MCF 10A (cell line): ENCODE measurements around the gene ASF1B. TPM values are rescaled to one million over a fixed set of nuclear protein-coding genes. Genes with fewer than 3 reads are reported as not detected.
"Not testable (repeated sequence)": the region's sequence is repeated elsewhere in the genome, so short reads cannot be mapped to it uniquely, and the experiment has no call there.

Experiments used
- Bru-seq: library from RNA; stranded (reverse); fragments of 400-500 nt; gene quantifications from one replicate; lab custom pipeline; 2021; lab: Mats Ljungman, UMichigan
- BruChase-seq, 2 experiments: library from RNA; stranded (reverse); fragments of 400-500 nt; gene quantifications; one replicate each; lab custom pipeline; 2021; lab: Mats Ljungman, UMichigan
- BruUV-seq: library from RNA; stranded (reverse); fragments of 400-500 nt; replicated peaks from 2 replicates; lab custom pipeline; 2021; lab: Mats Ljungman, UMichigan
- CTCF ChIA-PET: fragments of 300-600 bp; sonication (Branson Sonifier 250); formaldehyde crosslinking; extraction: SDS; loops from one replicate; lab custom pipeline; 2021; ENCODE audit warnings: antibody characterized with exemption, inconsistent platforms; lab: Yijun Ruan, JAX
- POLR2A ChIA-PET: fragments of 300-600, 350-650 bp; sonication (Branson Sonifier 250); formaldehyde crosslinking; extraction: SDS; loops from one replicate; lab custom pipeline; 2020; ENCODE audit warnings: antibody characterized with exemption, inconsistent platforms; lab: Yijun Ruan, JAX
- DNase-seq: peaks from one replicate; pipeline ENCODE4 v3.0.0-alpha.2; 2018; ENCODE audit not compliant: unreplicated experiment
- H3K27ac Mint-ChIP-seq: one replicate; pipeline ENCODE4 v1.8.0; 2022; ENCODE audit warnings: mild to moderate bottlenecking, low read depth, mixed read lengths; ENCODE audit not compliant: unreplicated experiment
- H3K27me3 Mint-ChIP-seq: one replicate; pipeline ENCODE4 v1.8.0; 2022; ENCODE audit warnings: mixed read lengths; ENCODE audit not compliant: insufficient read depth, unreplicated experiment
- H3K36me3 Mint-ChIP-seq: one replicate; pipeline ENCODE4 v1.8.0; 2022; ENCODE audit warnings: mild to moderate bottlenecking, moderate library complexity, mixed read lengths; ENCODE audit not compliant: insufficient read depth, unreplicated experiment
- H3K4me1 Mint-ChIP-seq: one replicate; pipeline ENCODE4 v1.8.0; 2022; ENCODE audit warnings: mixed read lengths; ENCODE audit not compliant: insufficient read depth, unreplicated experiment
- H3K4me3 Mint-ChIP-seq: one replicate; pipeline ENCODE4 v1.8.0; 2022; ENCODE audit warnings: mild to moderate bottlenecking, moderate library complexity, mixed read lengths; ENCODE audit not compliant: unreplicated experiment
- H3K9me3 Mint-ChIP-seq: one replicate; pipeline ENCODE4 v1.8.0; 2022; ENCODE audit warnings: mixed read lengths; ENCODE audit not compliant: unreplicated experiment
- intact Hi-C: fragments of 100-400 bp; cut with micrococcal nuclease; formaldehyde crosslinking; loops from 2 replicates; pipeline ENCODE4 v1.14.1; 2022
- long read RNA-seq: library from polyadenylated mRNA; stranded (forward); transcript quantifications from one replicate; pipeline ENCODE4 v2.0.0, GENCODE V29; 2022
- total RNA-seq: library from RNA; stranded (reverse); gene quantifications from 2 replicates; pipeline ENCODE4 v1.2.3, GENCODE V29; 2022
- TF ChIP-seq, protein P1 (sequence below): fragments of 200-600 bp; IDR thresholded peaks from one replicate; pipeline ENCODE4 v1.8.0; 2022; ENCODE audit warnings: antibody characterized with exemption, mild to moderate bottlenecking; ENCODE audit not compliant: unreplicated experiment

ASF1B gene
- total RNA-seq, result 6.5 and 7.0 TPM in 2 replicates
- percentile 36 among the genes with signal in this experiment for Bru-seq, nascent RNA
- BruChase-seq, experiment 1, labeled RNA remaining after a 6-hour chase, result percentile 40 among the genes with signal in this experiment
- BruChase-seq, experiment 2, labeled RNA remaining after a 2-hour chase, result percentile 39 among the genes with signal in this experiment
- long read RNA-seq, transcript ASF1B-201 (4 exons, 2,059 nt), result major isoform, 21 of 23 reads
- long read RNA-seq, partial matches to known transcripts, result 1 of 23 reads
- long read RNA-seq, other reads (novel, unspliced or antisense), result 1 of 23 reads

DNA sequence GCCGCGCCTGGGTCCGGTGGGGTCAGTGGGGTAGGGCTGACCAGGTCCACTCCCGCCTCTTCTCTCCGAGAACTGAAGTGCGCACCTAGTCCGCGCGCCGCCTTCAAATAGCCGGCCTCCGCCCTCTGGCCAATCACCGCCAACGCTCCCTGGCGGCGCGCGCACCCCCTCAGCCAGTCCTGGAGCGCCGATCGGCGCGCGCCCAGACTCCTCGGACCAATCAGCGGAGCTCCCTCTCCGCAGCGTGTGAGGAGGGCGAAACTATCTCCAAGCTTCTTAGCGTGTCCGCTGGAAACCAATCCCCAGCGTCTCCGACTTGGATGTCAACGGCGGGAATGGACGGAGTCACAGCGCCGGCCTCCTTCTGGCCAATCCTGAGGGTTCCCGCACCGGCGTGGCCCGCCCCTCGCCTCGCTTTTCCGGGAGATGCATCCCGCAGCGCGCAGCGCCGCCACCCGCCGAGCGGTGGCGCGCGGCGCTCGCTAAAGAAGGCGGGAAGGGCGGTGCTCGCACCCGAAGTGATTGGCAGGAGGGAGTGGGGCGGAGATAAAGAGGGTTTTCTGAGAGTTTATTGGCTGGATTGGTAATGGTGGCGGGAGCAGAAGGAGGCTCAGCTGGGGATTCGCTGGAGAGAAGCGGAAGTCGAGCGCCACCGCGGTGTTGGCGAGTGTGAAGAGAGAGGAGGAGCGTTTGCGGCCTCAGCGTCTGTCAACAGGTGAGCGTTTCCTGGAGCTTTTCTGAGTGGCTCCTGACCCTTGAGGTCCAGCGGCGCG is at the start of gene ASF1B:
ASF1B (minus strand) TSS at position 81 of the 773 bp plus-strand sequence. CDS start 133 bp downstream, outside the sequence.
- intact Hi-C loops, result loop anchor here (1.0 to 5.0 kb wide), 4 partner anchors 212 to 341 kb away; partner anchors contain the start of genes DDX39A and PTGER1
- CTCF ChIA-PET, result interaction anchor here (0.6 to 3.0 kb wide), 49 partner anchors 8 to 926 kb away, joined by 3 to 31 read pairs (median 4); no protein-coding TSS in a partner anchor

DNA sequence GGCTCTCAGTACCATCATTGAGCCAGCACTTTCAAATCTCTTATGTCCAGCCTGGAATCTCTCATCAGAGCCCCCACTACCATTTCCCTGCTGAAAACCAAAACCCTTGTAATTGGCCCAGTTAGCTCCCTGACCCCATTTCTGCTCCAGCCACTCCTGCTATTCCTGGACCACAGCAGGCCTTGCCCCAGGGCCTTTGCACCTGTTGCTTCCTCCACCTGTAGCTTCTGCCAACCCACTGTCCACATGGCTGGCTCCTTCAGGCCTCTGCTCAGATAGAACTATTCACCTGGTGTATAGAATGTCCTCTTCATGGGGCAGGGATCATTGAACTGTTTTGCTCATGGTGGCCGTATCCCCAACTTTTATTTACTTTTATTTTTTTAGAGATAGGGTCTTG is 49.3 kb upstream of the ASF1B start:
- CTCF ChIA-PET, DNase-seq, H3K4me3 Mint-ChIP-seq, H3K4me1 Mint-ChIP-seq, H3K9me3 Mint-ChIP-seq, intact Hi-C loops, H3K27ac Mint-ChIP-seq, H3K36me3 Mint-ChIP-seq, H3K27me3 Mint-ChIP-seq, BruUV-seq: not testable (repeated sequence)
- POLR2A ChIA-PET, result interaction anchor here (0.6 to 0.7 kb wide), 2 partner anchors 42 to 179 kb away, joined by 3 to 4 read pairs; no protein-coding TSS in a partner anchor

More for the DNA sequence above, at the start of gene ASF1B:
- Mint-ChIP-seq H3K4me1 (peaks cover 30% of the 10 kb centered on the region), H3K4me3 (peak within 1 kb of the TSS; percentile 82), H3K36me3 (peaks cover 6% of the 10 kb centered on the region), H3K27ac (peak within 1 kb of the TSS; percentile 91), H3K27me3 (no peaks in the 10 kb centered on the region), H3K9me3 (no peaks in the 10 kb centered on the region)
- TF ChIP-seq, protein P1, sequence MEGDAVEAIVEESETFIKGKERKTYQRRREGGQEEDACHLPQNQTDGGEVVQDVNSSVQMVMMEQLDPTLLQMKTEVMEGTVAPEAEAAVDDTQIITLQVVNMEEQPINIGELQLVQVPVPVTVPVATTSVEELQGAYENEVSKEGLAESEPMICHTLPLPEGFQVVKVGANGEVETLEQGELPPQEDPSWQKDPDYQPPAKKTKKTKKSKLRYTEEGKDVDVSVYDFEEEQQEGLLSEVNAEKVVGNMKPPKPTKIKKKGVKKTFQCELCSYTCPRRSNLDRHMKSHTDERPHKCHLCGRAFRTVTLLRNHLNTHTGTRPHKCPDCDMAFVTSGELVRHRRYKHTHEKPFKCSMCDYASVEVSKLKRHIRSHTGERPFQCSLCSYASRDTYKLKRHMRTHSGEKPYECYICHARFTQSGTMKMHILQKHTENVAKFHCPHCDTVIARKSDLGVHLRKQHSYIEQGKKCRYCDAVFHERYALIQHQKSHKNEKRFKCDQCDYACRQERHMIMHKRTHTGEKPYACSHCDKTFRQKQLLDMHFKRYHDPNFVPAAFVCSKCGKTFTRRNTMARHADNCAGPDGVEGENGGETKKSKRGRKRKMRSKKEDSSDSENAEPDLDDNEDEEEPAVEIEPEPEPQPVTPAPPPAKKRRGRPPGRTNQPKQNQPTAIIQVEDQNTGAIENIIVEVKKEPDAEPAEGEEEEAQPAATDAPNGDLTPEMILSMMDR, result peak; percentile 74
- no TSS peak for BruUV-seq
- POLR2A ChIA-PET, result interaction anchor here (0.7 to 2.8 kb wide), 29 partner anchors 8 to 982 kb away, joined by 3 to 23 read pairs (median 5); partner anchors contain the start of genes ADGRE5, DNAJB1, IL27RA and NDUFB7
- DNase-seq, result peak; percentile 100

DNA sequence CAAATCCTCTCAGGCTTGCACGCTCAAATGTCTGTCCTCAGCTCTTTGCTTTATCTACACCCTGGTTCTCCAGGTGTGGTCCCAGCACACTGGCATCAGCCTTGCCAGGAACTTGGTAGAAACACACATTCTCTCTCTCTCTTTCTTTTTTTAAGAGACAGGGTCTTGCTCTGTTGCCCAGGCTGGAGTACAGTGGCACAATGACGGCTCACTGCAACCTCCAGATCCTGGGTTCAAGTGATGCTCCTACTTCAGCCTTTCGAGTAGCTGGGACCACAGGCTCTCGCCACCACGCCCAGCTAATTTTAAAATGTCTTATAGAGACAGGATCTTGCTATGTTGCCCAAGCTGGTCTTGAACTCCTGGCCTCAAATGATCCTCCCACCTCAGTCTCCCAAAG is 48.8 kb upstream of the ASF1B start:
- H3K36me3 Mint-ChIP-seq, result no peaks in the 10 kb centered on the region
- no peaks in the 10 kb centered on the region for H3K9me3 Mint-ChIP-seq
- H3K27ac Mint-ChIP-seq, result no peak overlapping the region
- ChIA-PET POLR2A (interaction anchor here (0.7 kb wide), 1 partner anchor 43 kb away, joined by 4 read pairs; no protein-coding TSS in a partner anchor), CTCF (interaction anchor here (1.1 kb wide), 1 partner anchor 163 kb away, joined by 3 read pairs; no protein-coding TSS in a partner anchor)
- no peaks in the 10 kb centered on the region for H3K4me1 Mint-ChIP-seq
- BruUV-seq, result no TSS peak
- H3K4me3 Mint-ChIP-seq, result no peak overlapping the region
- H3K27me3 Mint-ChIP-seq, result no peaks in the 10 kb centered on the region
- intact Hi-C loops, result no loop called here
- TF ChIP-seq, protein P1, result no peak
- DNase-seq, result no peak

DNA sequence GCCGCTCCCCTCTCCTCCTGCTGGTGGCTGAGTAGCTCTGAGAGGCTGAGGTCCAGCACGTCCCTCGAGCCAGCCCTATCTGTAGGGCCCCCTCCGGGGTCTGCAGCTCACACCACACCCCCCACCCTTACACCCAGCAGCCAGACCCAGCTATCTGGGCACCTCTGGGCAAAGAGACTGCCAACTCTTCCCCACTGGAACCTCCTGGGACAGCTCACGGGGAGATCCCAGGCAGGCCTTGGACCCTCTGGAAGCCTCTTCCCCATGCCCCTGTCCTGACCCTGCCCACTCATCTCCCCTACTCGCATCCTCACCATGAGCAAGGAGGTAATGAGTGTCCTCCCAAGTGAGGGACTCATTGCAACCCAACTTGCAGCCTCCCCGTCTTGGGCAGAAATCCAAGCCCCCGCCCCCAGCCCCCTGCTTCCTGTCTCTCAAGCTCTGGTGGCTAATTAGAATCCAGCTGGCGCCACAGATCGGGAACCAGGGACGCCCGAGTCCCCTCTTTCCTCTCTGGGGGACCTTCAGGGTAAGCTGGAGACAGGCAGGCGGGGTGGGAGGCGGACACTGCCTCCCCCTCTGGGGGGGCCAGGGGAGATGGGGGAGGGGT is 47.5 kb upstream of the ASF1B start:
- no peaks in the 10 kb centered on the region for H3K36me3 Mint-ChIP-seq
- no peaks in the 10 kb centered on the region for H3K4me1 Mint-ChIP-seq
- no TSS peak for BruUV-seq
- CTCF ChIA-PET, result interaction anchor here (0.5 to 1.0 kb wide), 5 partner anchors 17 to 1405 kb away, joined by 3 to 5 read pairs (median 4); partner anchors contain the start of gene ASF1B
- H3K27me3 Mint-ChIP-seq, result no peaks in the 10 kb centered on the region
- H3K4me3 Mint-ChIP-seq, result no peak overlapping the region
- DNase-seq, result no peak
- POLR2A ChIA-PET, result interaction anchor here (0.7 to 1.2 kb wide), 3 partner anchors 28 to 334 kb away, joined by 3 read pairs; partner anchors contain the start of gene DNAJB1
- H3K9me3 Mint-ChIP-seq, result no peaks in the 10 kb centered on the region
- intact Hi-C loops, result no loop called here
- TF ChIP-seq, protein P1, result no peak
- H3K27ac Mint-ChIP-seq, result no peak overlapping the region
